ENCODE measurements around the gene DNAH3.

Gene DNAH3

GRCh38 chr16:20904507-20905081 lies 246.1 kb downstream of the DNAH3 start:
- Mint-ChIP-seq H3K27me3 (no peaks in the 10 kb centered on the region), H3K27ac (peak overlapping the region; percentile 15), H3K9me3 (no peaks in the 10 kb centered on the region), H3K36me3 (peaks cover 3 to 31% of the 10 kb centered on the region in 2 donors), H3K4me3 (peak overlapping the region; percentile 2 to 60), H3K4me1 (peaks cover 31 to 42% of the 10 kb centered on the region in 2 donors)
- DNase-seq: peak; percentile 25
- peak; percentile 14 to 25 for ATAC-seq (replicated peaks)

DNA sequence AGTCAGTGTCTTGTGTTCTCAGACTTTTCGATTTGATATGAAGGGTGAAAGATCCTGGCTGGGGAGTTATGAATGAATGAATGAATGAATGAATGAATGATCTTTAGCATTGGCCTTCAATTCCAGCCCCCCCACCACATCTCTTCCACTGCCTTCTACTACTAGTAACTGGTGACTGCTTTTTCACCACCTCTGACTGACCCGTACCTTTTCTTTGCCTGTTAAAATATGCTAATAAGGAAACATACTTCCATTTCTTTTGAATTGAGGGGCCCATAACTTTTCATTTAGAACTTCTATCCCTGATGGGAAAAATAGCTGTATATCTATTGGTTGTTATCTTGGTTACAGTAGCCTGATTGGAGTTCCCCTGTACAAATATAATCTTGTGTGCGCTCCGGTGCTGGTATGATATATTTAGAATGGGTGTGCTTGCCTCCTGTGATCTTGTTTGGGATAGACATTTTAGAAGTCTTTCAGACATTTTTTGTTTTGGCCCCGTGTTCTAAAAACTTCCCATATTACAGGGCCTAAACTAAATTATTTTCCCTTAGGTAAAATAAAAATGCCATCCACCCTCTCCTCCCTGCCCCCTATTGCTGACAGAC lies 246.6 kb downstream of the DNAH3 start:
- H3K27ac Mint-ChIP-seq: peak overlapping the region; percentile 60
- H3K4me1 Mint-ChIP-seq: peaks cover 35 to 48% of the 10 kb centered on the region in 2 donors
- no peaks in the 10 kb centered on the region for H3K9me3 Mint-ChIP-seq
- no peaks in the 10 kb centered on the region for H3K27me3 Mint-ChIP-seq
- DNase-seq (no peak), ATAC-seq (replicated peaks) (no peak)
- H3K4me3 Mint-ChIP-seq: peak overlapping the region; percentile 36 to 60
- peaks cover 3 to 31% of the 10 kb centered on the region in 2 donors for H3K36me3 Mint-ChIP-seq

GRCh38 chr16:20903116-20903898 lies 247.3 kb downstream of the DNAH3 start:
- Mint-ChIP-seq H3K27ac (peak overlapping the region; percentile 60), H3K4me3 (no peak overlapping the region), H3K36me3 (peaks cover 3 to 31% of the 10 kb centered on the region in 2 donors), H3K27me3 (no peaks in the 10 kb centered on the region), H3K9me3 (no peaks in the 10 kb centered on the region), H3K4me1 (peaks cover 39 to 53% of the 10 kb centered on the region in 2 donors)
- DNase-seq (no peak), ATAC-seq (replicated peaks) (no peak)

DNA sequence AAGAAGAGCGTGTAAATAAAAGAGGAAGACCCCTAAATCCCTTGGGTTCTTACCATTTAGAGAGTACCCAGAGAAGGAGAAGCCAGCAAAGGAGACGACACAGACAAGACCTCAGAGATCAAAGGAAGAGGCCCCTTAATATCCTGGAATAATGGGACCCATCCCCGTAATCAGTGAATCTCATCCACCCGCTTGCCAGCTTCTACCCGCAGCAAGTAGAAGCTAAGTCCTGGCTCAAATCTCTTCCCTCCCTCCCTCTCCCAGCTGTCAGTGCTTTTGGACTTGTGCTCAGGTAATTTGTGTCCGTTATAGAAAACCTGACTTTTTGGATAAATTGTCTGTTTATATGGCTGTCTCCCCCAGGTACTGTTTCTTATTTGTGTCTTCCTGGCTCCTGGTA lies 248.2 kb downstream of the DNAH3 start:
- peaks cover 45 to 61% of the 10 kb centered on the region in 2 donors for H3K4me1 Mint-ChIP-seq
- DNase-seq: no peak
- H3K9me3 Mint-ChIP-seq: no peaks in the 10 kb centered on the region
- peaks cover 6 to 31% of the 10 kb centered on the region in 2 donors for H3K36me3 Mint-ChIP-seq
- peak overlapping the region; percentile 85 to 89 for H3K4me3 Mint-ChIP-seq
- H3K27ac Mint-ChIP-seq: peak overlapping the region; percentile 96
- no peaks in the 10 kb centered on the region for H3K27me3 Mint-ChIP-seq
- no peak for ATAC-seq (replicated peaks)

GRCh38 chr16:20901436-20902112 lies 249.1 kb downstream of the DNAH3 start:
- H3K27ac Mint-ChIP-seq: peak overlapping the region; percentile 96
- H3K9me3 Mint-ChIP-seq: no peaks in the 10 kb centered on the region
- H3K4me3 Mint-ChIP-seq: peak overlapping the region; percentile 85 to 89
- DNase-seq: peak; percentile 52
- H3K27me3 Mint-ChIP-seq: no peaks in the 10 kb centered on the region
- peaks cover 6 to 31% of the 10 kb centered on the region in 2 donors for H3K36me3 Mint-ChIP-seq
- H3K4me1 Mint-ChIP-seq: peaks cover 45 to 65% of the 10 kb centered on the region in 2 donors
- peak; percentile 45 to 48 for ATAC-seq (replicated peaks)

DNA sequence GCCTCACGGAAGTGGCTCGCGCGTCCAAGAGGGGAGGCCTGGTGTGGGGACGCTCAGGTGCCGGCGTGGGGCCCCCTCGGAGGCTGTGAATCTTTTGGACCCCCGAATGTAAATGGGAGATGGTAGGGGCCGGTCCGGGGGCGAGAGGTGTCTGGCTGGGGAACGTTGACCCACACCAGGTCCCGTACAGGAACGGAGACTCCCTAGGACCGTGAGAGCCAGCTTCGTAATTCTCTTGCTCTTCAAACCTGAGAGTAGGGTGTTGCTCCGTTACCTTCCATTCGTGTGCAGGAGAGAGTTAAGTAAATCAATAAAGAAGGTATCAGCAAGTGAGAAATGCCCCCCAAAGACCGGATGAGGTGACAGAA lies 249.6 kb downstream of the DNAH3 start:
- peaks cover 6 to 30% of the 10 kb centered on the region in 2 donors for H3K36me3 Mint-ChIP-seq

GRCh38 chr16:20900299-20901067 lies 250.2 kb downstream of the DNAH3 start, which contains the start of the genes DCUN1D3 and LYRM1:
Gene DCUN1D3 (minus strand): TSS chr16:20900358. CDS start chr16:20862538, 37,820 bp downstream.
Gene LYRM1 (plus strand): TSS chr16:20900771. CDS start chr16:20915556, 14,785 bp downstream.
- DNase-seq: peak; percentile 87
- ATAC-seq (replicated peaks): peak; percentile 80 to 82
- Mint-ChIP-seq H3K27ac (peak within 1 kb of the TSS; percentile 96), H3K9me3 (no peaks in the 10 kb centered on the region), H3K4me1 (peaks cover 42 to 59% of the 10 kb centered on the region in 2 donors), H3K4me3 (peak within 1 kb of the TSS; percentile 85 to 89), H3K36me3 (peaks cover 9 to 30% of the 10 kb centered on the region in 2 donors), H3K27me3 (no peaks in the 10 kb centered on the region)

More for the DNA sequence above, 249.6 kb downstream of the DNAH3 start:
- Mint-ChIP-seq H3K27me3 (no peaks in the 10 kb centered on the region), H3K4me3 (peak overlapping the region; percentile 85 to 89), H3K27ac (peak overlapping the region; percentile 96), H3K9me3 (no peaks in the 10 kb centered on the region), H3K4me1 (peaks cover 44 to 63% of the 10 kb centered on the region in 2 donors)
- DNase-seq (no peak), ATAC-seq (replicated peaks) (peak; percentile 8 to 10)

- peaks cover 11 to 32% of the 10 kb centered on the region in 2 donors for H3K36me3 Mint-ChIP-seq
- no peak for DNase-seq
- ATAC-seq (replicated peaks): no peak
- H3K27ac Mint-ChIP-seq: peak overlapping the region; percentile 96
- peak overlapping the region; percentile 85 to 89 for H3K4me3 Mint-ChIP-seq
- peaks cover 41 to 57% of the 10 kb centered on the region in 2 donors for H3K4me1 Mint-ChIP-seq
- H3K9me3 Mint-ChIP-seq: no peaks in the 10 kb centered on the region
- no peaks in the 10 kb centered on the region for H3K27me3 Mint-ChIP-seq
These were observed 251.0 kb downstream of the DNAH3 start for GRCh38 chr16:20899477-20900298.

DNA sequence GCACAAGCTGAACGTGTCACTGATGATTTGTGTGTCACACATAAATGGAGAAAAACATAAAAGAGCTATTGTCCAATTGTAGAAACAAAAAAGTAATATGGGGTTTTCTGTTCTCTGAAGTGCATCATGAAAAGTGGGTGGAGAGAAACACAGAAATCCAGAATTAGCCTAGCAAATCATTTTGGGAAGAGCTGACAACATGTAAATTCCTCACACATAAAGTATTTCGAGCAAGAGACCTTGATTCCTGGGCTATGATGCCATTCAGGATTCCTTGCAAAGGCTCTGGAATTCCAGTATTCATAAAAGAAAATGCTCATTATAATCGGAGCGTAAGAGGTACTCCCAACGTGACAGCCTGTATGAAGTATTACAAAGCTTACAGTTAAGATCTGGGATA lies 251.6 kb downstream of the DNAH3 start:
- Mint-ChIP-seq H3K4me1 (peaks cover 36 to 51% of the 10 kb centered on the region in 2 donors), H3K4me3 (peak overlapping the region; percentile 85 to 89), H3K9me3 (no peaks in the 10 kb centered on the region), H3K27me3 (no peaks in the 10 kb centered on the region), H3K36me3 (peaks cover 12 to 28% of the 10 kb centered on the region in 2 donors), H3K27ac (peak overlapping the region; percentile 96)
- no peak for DNase-seq
- no peak for ATAC-seq (replicated peaks)

- Mint-ChIP-seq H3K27me3 (no peaks in the 10 kb centered on the region), H3K27ac (no peak overlapping the region), H3K4me1 (peaks cover 27 to 40% of the 10 kb centered on the region in 2 donors), H3K4me3 (no peak overlapping the region), H3K36me3 (peaks cover 12 to 27% of the 10 kb centered on the region in 2 donors), H3K9me3 (no peaks in the 10 kb centered on the region)
- DNase-seq: no peak
- no peak for ATAC-seq (replicated peaks)
These were observed 252.7 kb downstream of the DNAH3 start for GRCh38 chr16:20897922-20898321.

DNA sequence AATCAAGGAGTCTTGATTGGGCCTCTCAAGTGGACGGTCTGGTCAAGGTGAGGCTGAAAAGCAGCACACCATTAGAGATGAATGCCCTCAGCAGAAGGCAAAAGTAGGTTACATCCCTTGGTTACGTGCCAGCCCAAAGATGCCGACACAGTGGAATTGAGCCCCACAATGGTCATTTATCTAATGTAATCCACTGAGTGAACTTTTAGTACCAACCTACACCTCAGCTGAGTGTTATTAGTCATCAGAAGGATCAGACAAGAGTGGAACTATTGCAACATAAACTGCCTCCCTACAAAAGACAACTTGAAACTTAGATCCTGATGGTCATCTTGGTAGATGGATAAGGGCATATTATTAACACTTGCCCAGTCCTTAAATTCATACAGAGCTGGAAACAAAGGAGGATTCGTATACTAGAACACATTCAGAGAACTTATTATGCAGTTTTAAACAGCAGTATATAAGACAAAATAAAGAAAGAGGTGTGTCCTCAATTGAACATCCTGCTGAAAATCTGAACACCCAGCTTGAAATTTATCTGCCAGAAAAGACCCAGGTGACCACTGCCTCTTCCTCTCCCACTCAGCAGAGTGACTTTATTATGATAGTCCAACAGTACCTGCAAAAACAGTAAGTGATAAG lies 253.3 kb downstream of the DNAH3 start:
- Mint-ChIP-seq H3K4me1 (peaks cover 26 to 39% of the 10 kb centered on the region in 2 donors), H3K27me3 (no peaks in the 10 kb centered on the region), H3K4me3 (no peak overlapping the region), H3K27ac (no peak overlapping the region), H3K9me3 (no peaks in the 10 kb centered on the region), H3K36me3 (peaks cover 12 to 32% of the 10 kb centered on the region in 2 donors)
- DNase-seq (no peak), ATAC-seq (replicated peaks) (no peak)

DNA sequence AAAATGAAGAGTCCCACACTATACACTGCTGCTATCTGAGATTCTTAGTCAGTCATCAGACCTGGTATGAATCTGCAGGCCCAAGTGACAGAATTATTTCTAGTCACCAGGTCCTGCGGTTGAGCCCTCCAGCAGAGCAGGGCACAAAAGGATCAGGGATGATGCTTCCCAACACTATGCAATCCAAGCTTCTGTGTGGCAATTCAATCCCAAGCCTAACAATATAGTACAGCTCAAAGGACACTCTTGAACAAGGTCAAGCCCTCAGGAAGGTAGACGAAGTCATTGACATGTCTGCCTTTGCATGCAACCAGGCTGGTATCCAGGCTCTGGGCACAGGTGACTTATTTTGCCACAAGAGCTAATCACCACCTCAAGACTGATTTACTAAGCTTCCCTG lies 256.3 kb downstream of the DNAH3 start:
- ATAC-seq (replicated peaks): no peak
- no peak overlapping the region for H3K27ac Mint-ChIP-seq
- no peak overlapping the region for H3K4me3 Mint-ChIP-seq
- H3K9me3 Mint-ChIP-seq: no peaks in the 10 kb centered on the region
- H3K27me3 Mint-ChIP-seq: no peaks in the 10 kb centered on the region
- no peak for DNase-seq
- H3K36me3 Mint-ChIP-seq: peaks cover 18 to 30% of the 10 kb centered on the region in 2 donors
- H3K4me1 Mint-ChIP-seq: peaks cover 15 to 21% of the 10 kb centered on the region in 2 donors

Data from stimulated activated naive B cell treated with anti-CD40 and anti-IgM and Interleukin-4, amounts not matched to agents 10 μg/mL and 1 μg/mL and 100 μg/mL, for 72 hours (primary cell).